BE2C (cell line): ENCODE results near the gene APOE.
A peak's percentile ranks its signal among the peaks of the same experiment; 100 is the strongest.

ENCODE experiments used
- DNase-seq: peaks from one replicate; pipeline ENCODE4 v3.0.0-alpha.2; 2020
- H3K27me3 ChIP-seq: fragments of 250-450 bp; sonication (Bioruptor Pico); 2 replicates; pipeline ENCODE4 v1.5.1; 2020; ENCODE audit warnings: mild to moderate bottlenecking
- H3K36me3 ChIP-seq: fragments of 250-450 bp; sonication (Bioruptor Pico); 2 replicates; pipeline ENCODE4 v1.5.1; 2020; ENCODE audit warnings: mild to moderate bottlenecking
- H3K4me1 ChIP-seq: fragments of 250-450 bp; sonication (Bioruptor Pico); 2 replicates; pipeline ENCODE4 v1.5.1; 2020
- H3K4me3 ChIP-seq: 2 replicates; pipeline ENCODE4 v1.5.1; 2011; ENCODE audit warnings: low read depth, low read length
- H3K9me3 ChIP-seq: fragments of 250-450 bp; sonication (Bioruptor Pico); 2 replicates; pipeline ENCODE4 v1.5.1; 2020
- CTCF ChIP-seq: IDR thresholded peaks from 2 replicates; pipeline ENCODE4 v1.5.1; 2012; ENCODE audit warnings: mild to moderate bottlenecking, low read depth, low read length

The APOE gene

DNA sequence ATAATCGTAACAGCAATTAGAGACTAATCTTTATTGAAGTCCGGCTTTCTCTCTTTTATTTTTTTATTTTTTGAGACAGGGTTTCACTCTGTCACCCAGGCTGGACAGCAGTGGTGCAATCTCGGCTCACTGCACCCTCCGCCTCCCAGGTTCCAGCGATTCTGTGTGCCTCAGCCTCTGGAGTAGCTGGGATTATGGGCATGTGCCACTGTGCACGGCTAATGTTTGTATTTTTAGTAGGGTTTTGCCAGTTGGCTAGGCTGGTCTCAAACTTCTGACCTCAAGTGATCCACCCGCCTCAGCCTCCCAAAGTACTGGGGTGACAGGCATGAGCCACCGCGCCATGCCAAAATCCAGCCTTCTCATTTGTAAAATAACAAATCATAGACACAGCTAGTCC lies 44.0 kb downstream of the APOE start:
- Histone ChIP-seq H3K9me3 (no peaks in the 10 kb centered on the region), H3K36me3 (no peaks in the 10 kb centered on the region; the same call in 1 of the 2 replicates), H3K27me3 (no peaks in the 10 kb centered on the region), H3K4me3 (no peak overlapping the region), H3K4me1 (0 out of 2 replicates have a peak, but pooled peaks cover 3% of the 10 kb centered on the region)
- TF ChIP-seq CTCF, result no peak
- DNase-seq, result no peak

DNA sequence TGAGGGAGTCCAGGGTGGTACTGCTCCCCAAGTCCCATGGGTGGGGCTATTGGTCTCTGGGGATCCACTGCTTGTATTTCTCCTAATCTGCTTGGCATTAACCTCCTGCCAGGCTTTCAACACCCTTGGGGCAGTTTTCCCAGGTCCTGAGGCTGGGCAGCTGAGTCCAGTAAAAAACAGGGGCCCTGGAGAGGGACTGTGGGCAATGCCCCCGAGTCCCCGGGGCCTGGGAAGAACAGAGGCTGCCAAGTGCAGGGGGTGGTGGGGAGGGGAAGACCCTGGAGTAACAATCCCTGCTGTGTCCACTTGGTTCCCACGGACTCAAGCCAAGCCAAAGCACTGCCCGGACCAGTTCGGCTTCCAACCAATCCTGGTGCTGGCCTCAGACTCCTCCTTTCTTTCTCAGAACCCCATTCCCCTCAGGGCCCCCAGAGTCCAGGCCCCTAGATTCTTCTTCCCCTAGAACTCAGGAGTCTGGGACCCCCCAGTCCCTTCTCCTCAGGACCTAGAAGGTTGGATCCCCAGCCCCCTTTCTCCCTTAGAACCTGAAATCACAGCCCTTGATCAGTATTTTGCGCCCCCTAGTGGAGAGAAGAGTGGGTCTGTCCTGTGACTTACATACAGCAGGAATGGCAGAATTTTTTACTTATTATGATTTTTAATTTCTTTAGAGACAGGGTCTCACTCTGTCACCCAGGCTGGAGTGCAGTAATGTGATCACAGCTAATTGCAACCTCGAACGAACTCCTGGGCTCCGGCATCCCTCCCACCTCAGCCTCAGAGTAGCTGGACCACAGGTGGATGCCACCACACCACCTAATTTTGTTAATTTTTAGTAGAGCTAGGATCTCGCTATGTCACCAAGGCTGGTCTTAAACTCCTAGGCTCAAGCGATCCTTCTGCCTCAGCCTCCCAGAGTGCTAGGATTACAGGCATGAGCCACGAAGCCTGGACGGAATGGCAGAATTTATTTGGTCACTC lies 45.9 kb downstream of the APOE start:
- Histone ChIP-seq H3K36me3 (no peaks in the 10 kb centered on the region; the same call in 1 of the 2 replicates), H3K4me3 (no peak overlapping the region), H3K27me3 (no peaks in the 10 kb centered on the region), H3K9me3 (no peaks in the 10 kb centered on the region), H3K4me1 (0 out of 2 replicates have a peak, but pooled peaks cover 3% of the 10 kb centered on the region)
- peak; percentile 82 for DNase-seq
- TF ChIP-seq CTCF, result peak; percentile 91

DNA sequence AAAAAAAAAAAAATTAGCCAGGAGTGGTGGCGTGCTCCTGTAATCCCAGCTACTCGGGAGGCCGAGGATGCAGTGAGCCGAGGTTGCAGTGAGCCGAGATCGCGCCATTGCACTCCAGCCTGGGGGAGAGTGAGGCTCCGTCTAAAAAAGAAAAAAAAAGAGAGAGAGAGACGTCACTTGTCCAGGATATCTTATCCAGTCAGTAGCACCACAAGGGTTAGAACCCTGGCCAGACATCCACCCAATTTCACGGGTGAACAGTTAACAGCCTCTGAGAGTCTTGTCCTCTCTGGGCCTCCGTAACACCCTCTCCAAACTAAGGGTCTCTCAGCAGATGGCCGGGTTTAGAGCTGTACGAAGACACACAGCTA lies 48.7 kb downstream of the APOE start:
- Histone ChIP-seq H3K36me3 (no peaks in the 10 kb centered on the region; the same call in 1 of the 2 replicates), H3K4me1 (0 out of 2 replicates have a peak, but pooled peaks cover under 1% of the 10 kb centered on the region), H3K9me3 (no peaks in the 10 kb centered on the region), H3K4me3 (peak overlapping the region; percentile 99), H3K27me3 (no peaks in the 10 kb centered on the region)
- TF ChIP-seq CTCF, result no peak
- no peak for DNase-seq

DNA sequence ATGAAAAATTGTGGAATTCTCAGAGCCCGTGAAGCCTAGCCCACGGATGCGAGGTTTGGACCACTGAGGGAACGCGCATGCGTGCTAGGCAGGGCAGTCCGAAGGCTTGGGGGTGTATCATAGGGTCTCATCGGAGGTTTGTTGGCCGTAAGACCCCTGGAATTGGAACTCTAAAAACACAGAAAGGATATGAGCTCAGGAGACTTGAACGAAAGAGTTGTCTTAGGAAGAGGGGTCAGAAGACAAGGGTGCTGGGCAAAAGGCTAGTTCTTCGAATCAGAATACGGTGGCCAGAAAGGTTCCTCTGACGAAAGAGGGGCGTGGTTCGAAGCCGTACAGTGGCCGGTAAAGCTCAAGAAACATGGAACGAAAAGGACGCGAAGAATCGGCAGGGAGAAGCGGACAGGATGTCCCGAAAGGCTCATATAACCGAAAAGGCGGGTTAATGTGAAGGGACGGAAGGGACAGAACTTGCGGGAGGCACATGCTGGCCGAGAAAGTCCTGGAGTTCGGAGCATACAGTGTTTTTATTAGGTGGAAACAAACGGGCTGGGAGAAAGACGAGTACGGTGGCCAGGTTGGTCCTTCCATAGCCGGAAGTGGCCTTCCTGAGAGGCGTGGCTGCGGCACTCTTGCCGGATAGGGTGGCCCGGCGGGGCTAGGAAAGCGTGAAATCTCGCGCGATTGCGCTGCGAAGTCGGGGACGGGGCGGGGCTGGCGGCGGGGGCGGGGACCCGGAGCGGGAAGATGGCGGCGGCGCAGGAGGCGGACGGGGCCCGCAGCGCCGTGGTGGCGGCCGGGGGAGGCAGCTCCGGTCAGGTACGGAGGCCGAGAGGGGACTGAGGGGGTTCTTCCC lies 49.3 kb downstream of the APOE start, which contains the start of gene CLPTM1:
CLPTM1 (plus strand) TSS at position 732 of the 856 bp plus-strand sequence; CDS start at position 748, 16 bp downstream.
- H3K36me3 ChIP-seq, result peaks cover under 1% of the 10 kb centered on the region
- DNase-seq, result peak; percentile 98
- H3K27me3 ChIP-seq, result no peaks in the 10 kb centered on the region
- no peaks in the 10 kb centered on the region for H3K9me3 ChIP-seq
- TF ChIP-seq CTCF, result no peak
- H3K4me1 ChIP-seq, result no peaks in the 10 kb centered on the region
- peak within 1 kb of the TSS; percentile 99 for H3K4me3 ChIP-seq

GRCh38 chr19:44955505-44956439 lies 50.2 kb downstream of the APOE start:
- no peak for TF ChIP-seq CTCF
- DNase-seq, result no peak
- Histone ChIP-seq H3K4me1 (no peaks in the 10 kb centered on the region), H3K4me3 (peak overlapping the region; percentile 99), H3K27me3 (no peaks in the 10 kb centered on the region), H3K36me3 (peaks cover 4% of the 10 kb centered on the region; the same call in 1 of the 2 replicates), H3K9me3 (no peaks in the 10 kb centered on the region)
